WTC11 (cell line): ENCODE data around the gene HRH3. TPM values are rescaled to one million over a fixed set of nuclear protein-coding genes. Genes with fewer than 3 reads are reported as not detected.

ENCODE experiments used
- ATAC-seq: fragments of 200-7000 bp; cut with Tn5 transposase; 2 replicates; pipeline ENCODE4 v1.10.0; 2021; ENCODE audit warnings: mild to moderate bottlenecking, moderate library complexity
- CTCF ChIA-PET: fragments of 300-600 bp; sonication (Branson Sonifier 250); formaldehyde crosslinking; loops from one replicate; lab custom pipeline; 2021; ENCODE audit warnings: antibody characterized with exemption; lab: Charles Lee
- POLR2A ChIA-PET: fragments of 350-600 bp; sonication (Branson Sonifier 250); formaldehyde crosslinking; loops from one replicate; lab custom pipeline; 2021; ENCODE audit warnings: antibody characterized with exemption; lab: Charles Lee
- DNase-seq: peaks from one replicate; pipeline ENCODE4 v3.0.0; 2021; ENCODE audit warnings: low spot score
- H3K27ac Mint-ChIP-seq: 2 replicates; pipeline ENCODE4 v1.8.0; 2021; ENCODE audit warnings: mixed read lengths
- H3K27me3 Mint-ChIP-seq: 2 replicates; pipeline ENCODE4 v1.8.0; 2021; ENCODE audit warnings: low read depth, mild to moderate bottlenecking, moderate library complexity, mixed read lengths
- H3K36me3 Mint-ChIP-seq: 2 replicates; pipeline ENCODE4 v1.8.0; 2021; ENCODE audit warnings: mixed read lengths
- H3K4me1 Mint-ChIP-seq: 2 replicates; pipeline ENCODE4 v1.8.0; 2022; ENCODE audit warnings: mixed read lengths
- H3K4me3 Mint-ChIP-seq: 2 replicates; pipeline ENCODE4 v1.8.0; 2021; ENCODE audit warnings: mild to moderate bottlenecking, moderate library complexity, mixed read lengths
- H3K9me3 Mint-ChIP-seq: 2 replicates; pipeline ENCODE4 v1.8.0; 2021; ENCODE audit warnings: mixed read lengths
- AFF4 ChIP-seq: sonication (generic); formaldehyde crosslinking; IDR thresholded peaks from 2 replicates; pipeline ENCODE4 v1.8.1; 2023; ENCODE audit warnings: mild to moderate bottlenecking, missing genetic modification reagents, borderline replicate concordance
- AR ChIP-seq: fragments of 250-450 bp; sonication (Bioruptor Pico); IDR thresholded peaks from 2 replicates; pipeline ENCODE4 v1.9.0; 2021; ENCODE audit warnings: mild to moderate bottlenecking
- CBFB ChIP-seq: sonication (generic); formaldehyde crosslinking; IDR thresholded peaks from 2 replicates; pipeline ENCODE4 v1.8.1; 2022; ENCODE audit warnings: mild to moderate bottlenecking, low read depth, missing genetic modification reagents
- CDX4 ChIP-seq: fragments of 250-450 bp; sonication (Bioruptor Pico); IDR thresholded peaks from 2 replicates; pipeline ENCODE4 v1.9.0; 2021; ENCODE audit warnings: moderate library complexity, mild to moderate bottlenecking, inconsistent platforms, borderline replicate concordance
- ELF4 ChIP-seq: sonication (generic); formaldehyde crosslinking; IDR thresholded peaks from 2 replicates; pipeline ENCODE4 v1.8.1; 2022; ENCODE audit warnings: low read depth, mild to moderate bottlenecking, moderate library complexity, missing genetic modification reagents
- ETV6 ChIP-seq: sonication (generic); formaldehyde crosslinking; IDR thresholded peaks from 2 replicates; pipeline ENCODE4 v1.8.1; 2022; ENCODE audit warnings: mild to moderate bottlenecking, missing genetic modification reagents
- FOXJ3 ChIP-seq: sonication (generic); formaldehyde crosslinking; IDR thresholded peaks from 2 replicates; pipeline ENCODE4 v1.9.0; 2021; ENCODE audit warnings: missing genetic modification reagents, mild to moderate bottlenecking, borderline replicate concordance
- FOXP1 ChIP-seq: sonication (generic); formaldehyde crosslinking; IDR thresholded peaks from 2 replicates; pipeline ENCODE4 v1.8.0; 2022; ENCODE audit warnings: missing genetic modification reagents, mild to moderate bottlenecking, moderate library complexity, borderline replicate concordance
- MAX ChIP-seq: sonication (generic); formaldehyde crosslinking; IDR thresholded peaks from 2 replicates; pipeline ENCODE4 v1.8.0; 2022; ENCODE audit warnings: mild to moderate bottlenecking, missing genetic modification reagents
- MLX ChIP-seq: sonication (generic); formaldehyde crosslinking; IDR thresholded peaks from 2 replicates; pipeline ENCODE4 v1.8.1; 2023; ENCODE audit warnings: mild to moderate bottlenecking, missing genetic modification reagents, moderate library complexity
- MYBL2 ChIP-seq: sonication (generic); formaldehyde crosslinking; IDR thresholded peaks from 2 replicates; pipeline ENCODE4 v1.8.1; 2023; ENCODE audit warnings: mild to moderate bottlenecking, moderate library complexity, missing genetic modification reagents
- OVOL2 ChIP-seq: fragments of 250-450 bp; sonication (Bioruptor Pico); IDR thresholded peaks from 2 replicates; pipeline ENCODE4 v1.9.0; 2021; ENCODE audit warnings: mild to moderate bottlenecking, borderline replicate concordance
- RELA ChIP-seq: sonication (generic); formaldehyde crosslinking; IDR thresholded peaks from 2 replicates; pipeline ENCODE4 v1.8.1; 2022; ENCODE audit warnings: missing genetic modification reagents, mild to moderate bottlenecking, borderline replicate concordance
- RORB ChIP-seq: fragments of 250-450 bp; sonication (Bioruptor Pico); IDR thresholded peaks from 2 replicates; pipeline ENCODE4 v1.9.0; 2021; ENCODE audit warnings: mild to moderate bottlenecking
- SMAD4 ChIP-seq: sonication (generic); formaldehyde crosslinking; IDR thresholded peaks from 2 replicates; pipeline ENCODE4 v1.8.0; 2022; ENCODE audit warnings: mild to moderate bottlenecking, missing genetic modification reagents
- TCF7 ChIP-seq: sonication (generic); formaldehyde crosslinking; IDR thresholded peaks from 2 replicates; pipeline ENCODE4 v1.8.0; 2022; ENCODE audit warnings: mild to moderate bottlenecking, low read depth, missing genetic modification reagents, moderate library complexity
- TEAD4 ChIP-seq: sonication (generic); formaldehyde crosslinking; IDR thresholded peaks from 2 replicates; pipeline ENCODE4 v1.8.0; 2022; ENCODE audit warnings: mild to moderate bottlenecking, missing genetic modification reagents
- ZBTB21 ChIP-seq: sonication (generic); formaldehyde crosslinking; IDR thresholded peaks from 2 replicates; pipeline ENCODE4 v1.8.1; 2023; ENCODE audit warnings: mild to moderate bottlenecking, missing genetic modification reagents, borderline replicate concordance
- ZMAT4 ChIP-seq: fragments of 250-450 bp; sonication (Bioruptor Pico); IDR thresholded peaks from 2 replicates; pipeline ENCODE4 v1.9.0; 2021; ENCODE audit warnings: mild to moderate bottlenecking
- ZNF263 ChIP-seq: sonication (generic); formaldehyde crosslinking; IDR thresholded peaks from 2 replicates; pipeline ENCODE4 v1.8.1; 2022; ENCODE audit warnings: low read depth, mild to moderate bottlenecking, moderate library complexity, missing genetic modification reagents
- ZNF317 ChIP-seq: sonication (generic); formaldehyde crosslinking; IDR thresholded peaks from 2 replicates; pipeline ENCODE4 v1.8.1; 2023; ENCODE audit warnings: low read depth, mild to moderate bottlenecking, moderate library complexity, missing genetic modification reagents, borderline replicate concordance
- ZNF416 ChIP-seq: fragments of 250-450 bp; sonication (Bioruptor Pico); IDR thresholded peaks from 2 replicates; pipeline ENCODE4 v1.9.0; 2021; ENCODE audit warnings: mild to moderate bottlenecking, inconsistent platforms
- total RNA-seq: library from RNA; stranded (reverse); gene quantifications from 3 replicates; pipeline ENCODE4 v1.2.3, GENCODE V29; 2021

Gene HRH3
- total RNA-seq, 1 experiment from 2014 or later: 3.3 TPM

- ChIA-PET CTCF (interaction anchor here (1.2 kb wide), 1 partner anchor 68 kb away, joined by 4 read pairs; no protein-coding TSS in a partner anchor), POLR2A (no interaction called here)
- Mint-ChIP-seq H3K27me3 (peaks cover 25% of the 10 kb centered on the region), H3K9me3 (no peaks in the 10 kb centered on the region)
- no peak for ATAC-seq
- TF ChIP-seq ZNF317: no peak
- TF ChIP-seq SMAD4 (CRISPR knock-in tag): no peak
- TF ChIP-seq MLX (CRISPR knock-in tag): no peak
- no peak for TF ChIP-seq FOXP1 (CRISPR knock-in tag)
- no peak for TF ChIP-seq AR
- TF ChIP-seq ZNF263 (CRISPR knock-in tag): no peak
- no peak for TF ChIP-seq ELF4 (CRISPR knock-in tag)
- TF ChIP-seq, all 79 proteins: peak for 0
- Mint-ChIP-seq H3K4me1 (peaks cover 11% of the 10 kb centered on the region), H3K36me3 (no peaks in the 10 kb centered on the region), H3K4me3 (no peak overlapping the region), H3K27ac (no peak overlapping the region; the same call in 1 of the 2 replicates)
- DNase-seq: no peak
These were observed 4.2 kb upstream of the HRH3 start for GRCh38 chr20:62224113-62224855.

GRCh38 chr20:62223571-62223970 is 3.5 kb upstream of the HRH3 start:
- DNase-seq (no peak), ATAC-seq (no peak)
- TF ChIP-seq TEAD4 (no peak), ZNF416 (no peak), OVOL2 (no peak), ZMAT4 (CRISPR knock-in tag) (no peak), ZBTB21 (CRISPR knock-in tag) (no peak), CDX4 (CRISPR knock-in tag) (no peak), CBFB (CRISPR knock-in tag) (no peak), RORB (no peak), ETV6 (CRISPR knock-in tag) (no peak), MAX (CRISPR knock-in tag) (no peak)
- Mint-ChIP-seq H3K9me3 (no peaks in the 10 kb centered on the region), H3K4me1 (peaks cover 16% of the 10 kb centered on the region), H3K27ac (no peak overlapping the region), H3K27me3 (peaks cover 32% of the 10 kb centered on the region), H3K36me3 (no peaks in the 10 kb centered on the region), H3K4me3 (no peak overlapping the region)
- POLR2A ChIA-PET: no interaction called here
- CTCF ChIA-PET: no interaction called here

GRCh38 chr20:62222972-62223371 is 2.9 kb upstream of the HRH3 start:
- no peak overlapping the region for H3K27ac Mint-ChIP-seq

More at GRCh38 chr20:62222972-62223371, 2.9 kb upstream of the HRH3 start:
- H3K36me3 Mint-ChIP-seq: no peaks in the 10 kb centered on the region
- ATAC-seq (no peak), DNase-seq (no peak)
- TF ChIP-seq FOXJ3 (no peak), RELA (CRISPR knock-in tag) (no peak), MYBL2 (no peak), TCF7 (no peak), AFF4 (CRISPR knock-in tag) (no peak)
- H3K27me3 Mint-ChIP-seq: peaks cover 38% of the 10 kb centered on the region
- CTCF ChIA-PET: interaction anchor here (1.1 kb wide), 1 partner anchor 14 kb away, joined by 3 read pairs; no protein-coding TSS in a partner anchor
- no peak overlapping the region for H3K4me3 Mint-ChIP-seq
- no peaks in the 10 kb centered on the region for H3K9me3 Mint-ChIP-seq
- peaks cover 19% of the 10 kb centered on the region for H3K4me1 Mint-ChIP-seq
- POLR2A ChIA-PET: no interaction called here
